CD4-positive, CD25-positive, alpha-beta regulatory T cell (primary cell): ENCODE measurements around the gene TPCN2. TPM values are rescaled to one million over a fixed set of nuclear protein-coding genes. Genes with fewer than 3 reads are reported as not detected.
A peak's percentile ranks its signal among the peaks of the same experiment; 100 is the strongest.
"Not testable (repeated sequence)": the region's sequence is repeated elsewhere in the genome, so short reads cannot be mapped to it uniquely, and the experiment has no call there.

ENCODE experiments used
- ATAC-seq, 2 donors: fragments of 150-1000 bp; cut with Tn5 transposase; one replicate each; pipeline ENCODE4 v1.10.0; 2021; ENCODE audit warnings: low read depth in 2 of 2, moderate number of reproducible peaks in 2 of 2, moderate library complexity in 1 of 2
- DNase-seq, 3 donors: peaks; one replicate each; pipeline versions ENCODE4 v3.0.0 to v3.0.0-alpha.2; 2012 to 2022; ENCODE audit warnings: mixed read lengths in 1 of 3
- H3K27ac ChIP-seq: one replicate; pipeline ENCODE4 v1.7.0; 2013; ENCODE audit warnings: mild to moderate bottlenecking, low read length; ENCODE audit not compliant: insufficient read depth, poor library complexity, severe bottlenecking
- H3K27me3 ChIP-seq: one replicate; pipeline ENCODE4 v1.7.0; 2013; ENCODE audit warnings: low read length; ENCODE audit not compliant: control insufficient read depth, insufficient read depth
- H3K36me3 ChIP-seq: one replicate; pipeline ENCODE4 v1.7.0; 2013; ENCODE audit warnings: mild to moderate bottlenecking, low read length, moderate library complexity; ENCODE audit not compliant: control insufficient read depth, insufficient read depth
- H3K4me1 ChIP-seq: 2 replicates; pipeline ENCODE4 v1.7.0; 2013; ENCODE audit warnings: mild to moderate bottlenecking, low read length; ENCODE audit not compliant: insufficient read depth, control insufficient read depth, poor library complexity, severe bottlenecking
- H3K4me3 ChIP-seq: one replicate; pipeline ENCODE4 v1.7.0; 2013; ENCODE audit warnings: low read depth, mild to moderate bottlenecking, low read length, moderate library complexity
- H3K9me3 ChIP-seq, 2 experiments: 1 replicate in 1 of 2; 2 replicates in 1 of 2; pipeline ENCODE4 v1.7.0; 2013; ENCODE audit warnings: low read length in 2 of 2, mild to moderate bottlenecking in 1 of 2, moderate library complexity in 1 of 2; ENCODE audit not compliant: control insufficient read depth in 2 of 2
- H3K27ac Mint-ChIP-seq, 3 donors: one replicate each; pipeline ENCODE4 v1.8.0; 2020 to 2022; ENCODE audit warnings: mild to moderate bottlenecking in 3 of 3, mixed read lengths in 3 of 3, moderate library complexity in 2 of 3
- H3K27me3 Mint-ChIP-seq: one replicate; pipeline ENCODE4 v1.8.0; 2022; ENCODE audit warnings: mild to moderate bottlenecking, mixed read lengths
- H3K36me3 Mint-ChIP-seq: one replicate; pipeline ENCODE4 v1.8.0; 2020; ENCODE audit warnings: mixed read lengths
- H3K4me1 Mint-ChIP-seq, 4 donors: one replicate each; pipeline ENCODE4 v1.8.0; 2020 to 2022; ENCODE audit warnings: mixed read lengths in 4 of 4, mild to moderate bottlenecking in 1 of 4
- H3K4me3 Mint-ChIP-seq, 4 donors: one replicate each; pipeline ENCODE4 v1.8.0; 2020 to 2022; ENCODE audit warnings: mild to moderate bottlenecking in 4 of 4, mixed read lengths in 4 of 4, moderate library complexity in 3 of 4
- H3K9me3 Mint-ChIP-seq, 7 donors: one replicate each; pipeline ENCODE4 v1.8.0; 2020 to 2022; ENCODE audit warnings: mixed read lengths in 7 of 7, mild to moderate bottlenecking in 3 of 7, moderate library complexity in 2 of 7
- polyA plus RNA-seq, 4 donors: library from polyadenylated mRNA; unstranded; fragments of 300-500 nt; fragmentation: Illumina TruSeq; gene quantifications; one replicate each; pipeline ENCODE4 v1.2.3, GENCODE V29; 2021
- total RNA-seq: library from RNA; stranded (reverse); gene quantifications from one replicate; pipeline ENCODE4 v1.2.3, GENCODE V29; 2022

TPCN2 gene
- total and polyA plus RNA-seq, 5 donors from 2014 or later: 5.9 to 20.5 (median 6.6) TPM

DNA sequence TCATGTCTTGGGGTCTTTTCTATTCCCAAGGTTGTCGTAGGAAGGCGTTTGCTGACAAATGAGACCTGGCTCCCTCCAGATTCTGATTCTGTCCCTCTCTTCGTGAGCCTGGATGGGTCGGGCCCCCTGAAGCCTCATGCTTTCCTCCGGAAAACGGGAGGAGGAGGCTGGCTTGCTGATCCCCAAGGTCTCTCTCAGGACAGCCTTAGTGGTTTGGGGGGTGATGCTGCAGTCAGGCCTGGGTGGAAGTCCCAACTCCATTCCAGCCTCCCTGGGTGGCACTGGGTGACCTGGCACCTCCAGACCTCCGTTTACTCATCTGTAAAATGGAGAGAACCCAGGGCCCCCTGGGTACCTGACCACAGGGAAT, 83.6 kb downstream of the TPCN2 start:
- Mint-ChIP-seq H3K36me3 (peaks cover 5% of the 10 kb centered on the region), H3K4me1 (peaks cover 0 to 18% (median 11%) of the 10 kb centered on the region in 4 donors), H3K9me3 (peaks cover 0 to 5% (median 3%) of the 10 kb centered on the region in 7 donors), H3K4me3 (no peak overlapping the region), H3K27ac (no peak overlapping the region), H3K27me3 (no peaks in the 10 kb centered on the region)
- H3K4me3 ChIP-seq: no peak overlapping the region
- peaks cover 4% of the 10 kb centered on the region for H3K4me1 ChIP-seq
- H3K27me3 ChIP-seq: no peaks in the 10 kb centered on the region
- no peak for ATAC-seq
- DNase-seq: no peak
- no peak overlapping the region for H3K27ac ChIP-seq
- H3K36me3 ChIP-seq: no peaks in the 10 kb centered on the region
- no peaks in the 10 kb centered on the region for H3K9me3 ChIP-seq

DNA sequence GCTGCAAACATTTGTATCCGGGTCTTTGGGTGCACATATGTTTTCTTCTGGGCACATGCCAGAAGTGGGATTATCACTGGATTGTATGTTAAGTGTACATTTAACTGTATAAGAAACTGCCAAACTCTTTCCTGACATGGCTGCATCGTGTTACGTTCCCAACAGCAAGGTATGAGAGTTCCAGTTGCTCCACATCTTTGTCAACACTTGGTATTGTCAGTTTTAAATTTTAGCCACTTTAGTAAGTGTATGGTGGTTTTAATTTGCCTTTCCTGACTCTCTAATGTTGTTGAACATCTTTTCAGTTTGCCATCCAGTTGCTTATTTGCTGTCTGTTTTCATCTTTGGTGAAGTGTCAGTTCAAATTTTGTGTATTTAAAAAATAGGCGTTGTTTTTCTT, 84.5 kb downstream of the TPCN2 start:
- H3K27me3 Mint-ChIP-seq: no peaks in the 10 kb centered on the region
- H3K4me1 Mint-ChIP-seq: peaks cover 0 to 20% (median 10%) of the 10 kb centered on the region in 4 donors

DNA sequence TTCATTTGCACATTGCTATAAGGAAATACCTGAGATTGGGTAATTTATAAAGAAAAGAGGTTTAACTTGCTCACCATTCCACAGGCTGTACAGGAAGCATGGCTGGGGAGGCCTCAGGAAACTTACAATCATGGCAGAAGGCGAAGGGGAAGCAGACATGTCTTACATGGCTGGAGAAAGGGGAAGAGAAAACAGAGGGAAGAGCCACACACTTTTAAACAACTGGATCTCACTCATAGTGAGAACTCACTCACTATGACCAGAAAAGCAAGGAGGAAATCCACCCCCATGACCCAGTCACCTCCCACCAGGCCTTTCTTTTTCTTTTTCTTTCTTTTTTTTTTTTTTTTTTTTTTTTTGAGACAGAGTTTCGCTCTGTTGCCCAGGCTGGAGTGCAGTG, 85.5 kb downstream of the TPCN2 start:
- H3K36me3 ChIP-seq, H3K27me3 ChIP-seq, H3K9me3 Mint-ChIP-seq, H3K9me3 ChIP-seq, H3K4me3 ChIP-seq, DNase-seq, ATAC-seq, H3K27me3 Mint-ChIP-seq, H3K36me3 Mint-ChIP-seq, H3K27ac ChIP-seq, H3K4me1 ChIP-seq: not testable (repeated sequence)
- Mint-ChIP-seq H3K4me3 (peak overlapping the region in 1 of 4 donors; percentile 41), H3K4me1 (peaks cover 0 to 20% (median 9%) of the 10 kb centered on the region in 4 donors), H3K27ac (peak overlapping the region in 1 of 3 donors; percentile 16)

More for the DNA sequence above, 84.5 kb downstream of the TPCN2 start:
- no peak for ATAC-seq
- H3K9me3 ChIP-seq: no peaks in the 10 kb centered on the region
- H3K27ac ChIP-seq: no peak overlapping the region
- peaks cover 0 to 5% (median 3%) of the 10 kb centered on the region in 7 donors for H3K9me3 Mint-ChIP-seq
- no peak overlapping the region for H3K27ac Mint-ChIP-seq
- H3K36me3 ChIP-seq: no peaks in the 10 kb centered on the region
- H3K36me3 Mint-ChIP-seq: peaks cover 5% of the 10 kb centered on the region
- H3K27me3 ChIP-seq: no peaks in the 10 kb centered on the region
- peaks cover 4% of the 10 kb centered on the region for H3K4me1 ChIP-seq
- DNase-seq: no peak
- no peak overlapping the region for H3K4me3 ChIP-seq
- H3K4me3 Mint-ChIP-seq: no peak overlapping the region

DNA sequence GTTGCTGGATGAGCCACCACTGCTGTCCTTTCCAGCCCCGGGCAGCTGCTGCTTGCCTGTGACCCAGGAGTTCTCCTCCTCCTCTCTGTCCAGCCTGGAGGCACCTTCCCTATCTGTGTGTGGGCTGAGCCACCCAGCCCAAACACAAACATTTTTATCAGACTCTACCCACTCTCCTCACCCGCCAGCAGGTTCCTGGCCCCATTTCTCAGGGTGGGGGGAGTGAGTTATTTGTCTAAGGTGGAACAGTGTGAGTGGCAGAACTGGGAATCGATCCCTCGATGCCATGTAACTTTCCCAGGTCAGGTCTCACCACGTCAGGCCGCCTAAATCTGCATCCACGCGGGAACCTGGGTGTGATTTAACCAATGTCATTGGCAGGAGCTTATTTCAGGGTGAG, 86.2 kb downstream of the TPCN2 start:
- ATAC-seq: no peak
- Histone ChIP-seq H3K27ac (no peak overlapping the region), H3K4me1 (peaks cover 4% of the 10 kb centered on the region), H3K36me3 (no peaks in the 10 kb centered on the region), H3K27me3 (no peaks in the 10 kb centered on the region), H3K4me3 (no peak overlapping the region), H3K9me3 (no peaks in the 10 kb centered on the region)
- Mint-ChIP-seq H3K27ac (no peak overlapping the region), H3K27me3 (no peaks in the 10 kb centered on the region), H3K4me3 (no peak overlapping the region), H3K36me3 (peaks cover 5% of the 10 kb centered on the region), H3K4me1 (peaks cover 0 to 19% (median 8%) of the 10 kb centered on the region in 4 donors), H3K9me3 (peaks cover 0 to 5% (median 0%) of the 10 kb centered on the region in 7 donors)
- no peak for DNase-seq

DNA sequence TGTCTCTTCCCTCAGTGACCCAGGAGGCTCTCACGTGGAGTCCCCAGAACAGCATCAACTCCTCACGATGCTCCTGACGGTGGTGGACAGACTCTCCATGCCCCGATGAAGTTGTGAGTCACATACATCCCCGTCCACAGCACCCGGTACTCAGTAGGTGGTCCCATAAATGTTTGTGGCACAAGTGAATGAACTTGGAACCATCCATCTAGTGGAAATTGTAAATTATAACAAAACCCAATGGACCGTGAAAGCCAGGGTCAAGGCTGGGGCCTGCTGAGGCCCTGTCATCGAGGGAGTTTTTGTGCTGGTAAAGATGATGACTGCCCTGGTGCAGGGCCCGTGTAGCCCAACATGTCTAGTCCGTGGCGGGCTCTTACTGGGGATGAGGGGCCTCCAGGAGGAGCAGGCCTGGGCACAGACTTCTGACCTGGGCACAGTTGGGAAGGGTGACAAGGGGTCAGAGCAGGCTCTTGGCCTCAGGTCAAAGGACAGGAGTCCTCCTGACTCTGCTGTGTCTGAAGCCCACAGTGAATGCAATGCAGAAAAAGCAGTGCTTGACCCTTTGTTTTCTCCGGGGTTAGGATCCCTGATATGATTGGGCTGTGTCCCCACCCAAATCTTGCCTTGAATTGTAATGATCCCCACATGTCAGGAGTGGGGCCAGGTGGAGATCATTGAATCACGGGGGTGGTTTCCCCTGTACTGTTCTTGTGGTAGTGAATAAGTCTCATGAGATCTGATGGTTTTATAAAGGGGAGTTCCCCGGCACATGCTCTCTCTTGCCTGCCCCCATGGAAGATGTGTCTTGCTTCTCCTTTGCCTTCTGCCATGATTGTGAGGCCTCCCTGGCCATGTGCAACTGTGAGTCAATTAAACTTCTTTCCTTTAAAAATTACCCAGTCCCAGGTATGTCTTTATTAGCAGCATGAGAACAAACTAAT, 87.0 kb downstream of the TPCN2 start:
- Mint-ChIP-seq H3K4me3 (no peak overlapping the region), H3K36me3 (peaks cover 5% of the 10 kb centered on the region)
- H3K27ac ChIP-seq: no peak overlapping the region

DNA sequence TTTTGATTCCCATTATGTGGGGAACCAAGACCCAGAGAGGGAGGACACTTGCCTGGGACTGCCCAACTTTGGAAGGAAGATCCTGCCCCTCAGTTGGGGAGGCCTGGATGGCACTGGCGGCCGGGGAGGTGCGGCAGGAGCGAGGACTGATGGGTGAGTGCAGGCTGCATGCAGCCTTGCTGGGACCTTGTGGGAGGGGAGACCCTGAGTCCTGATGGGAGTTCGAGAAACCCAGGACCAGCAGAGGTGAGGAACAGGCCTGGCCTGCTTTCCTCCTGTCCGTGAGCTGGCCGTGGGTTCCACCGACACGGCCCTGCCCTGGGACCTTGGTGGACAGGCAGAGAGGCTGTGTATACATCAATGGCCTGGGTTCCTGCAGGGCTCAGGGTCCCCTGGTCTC, 87.7 kb downstream of the TPCN2 start:
- DNase-seq (no peak), ATAC-seq (no peak)
- H3K27ac Mint-ChIP-seq: no peak overlapping the region
- Histone ChIP-seq H3K27me3 (no peaks in the 10 kb centered on the region), H3K27ac (no peak overlapping the region), H3K9me3 (no peaks in the 10 kb centered on the region), H3K4me3 (no peak overlapping the region), H3K4me1 (no peaks in the 10 kb centered on the region), H3K36me3 (no peaks in the 10 kb centered on the region)
- H3K9me3 Mint-ChIP-seq: peaks cover 0 to 5% (median 0%) of the 10 kb centered on the region in 7 donors
- no peaks in the 10 kb centered on the region for H3K27me3 Mint-ChIP-seq
- peaks cover 5% of the 10 kb centered on the region for H3K36me3 Mint-ChIP-seq
- no peak overlapping the region for H3K4me3 Mint-ChIP-seq
- H3K4me1 Mint-ChIP-seq: peaks cover 0 to 12% (median 3%) of the 10 kb centered on the region in 4 donors

More for the DNA sequence above, 87.0 kb downstream of the TPCN2 start:
- Histone ChIP-seq H3K4me3 (no peak overlapping the region), H3K27me3 (no peaks in the 10 kb centered on the region), H3K9me3 (no peaks in the 10 kb centered on the region), H3K36me3 (no peaks in the 10 kb centered on the region), H3K4me1 (peaks cover 4% of the 10 kb centered on the region)
- DNase-seq (no peak), ATAC-seq (no peak)
- Mint-ChIP-seq H3K27me3 (no peaks in the 10 kb centered on the region), H3K4me1 (peaks cover 0 to 14% (median 7%) of the 10 kb centered on the region in 4 donors), H3K27ac (no peak overlapping the region), H3K9me3 (peaks cover 0 to 5% (median 0%) of the 10 kb centered on the region in 7 donors)

DNA sequence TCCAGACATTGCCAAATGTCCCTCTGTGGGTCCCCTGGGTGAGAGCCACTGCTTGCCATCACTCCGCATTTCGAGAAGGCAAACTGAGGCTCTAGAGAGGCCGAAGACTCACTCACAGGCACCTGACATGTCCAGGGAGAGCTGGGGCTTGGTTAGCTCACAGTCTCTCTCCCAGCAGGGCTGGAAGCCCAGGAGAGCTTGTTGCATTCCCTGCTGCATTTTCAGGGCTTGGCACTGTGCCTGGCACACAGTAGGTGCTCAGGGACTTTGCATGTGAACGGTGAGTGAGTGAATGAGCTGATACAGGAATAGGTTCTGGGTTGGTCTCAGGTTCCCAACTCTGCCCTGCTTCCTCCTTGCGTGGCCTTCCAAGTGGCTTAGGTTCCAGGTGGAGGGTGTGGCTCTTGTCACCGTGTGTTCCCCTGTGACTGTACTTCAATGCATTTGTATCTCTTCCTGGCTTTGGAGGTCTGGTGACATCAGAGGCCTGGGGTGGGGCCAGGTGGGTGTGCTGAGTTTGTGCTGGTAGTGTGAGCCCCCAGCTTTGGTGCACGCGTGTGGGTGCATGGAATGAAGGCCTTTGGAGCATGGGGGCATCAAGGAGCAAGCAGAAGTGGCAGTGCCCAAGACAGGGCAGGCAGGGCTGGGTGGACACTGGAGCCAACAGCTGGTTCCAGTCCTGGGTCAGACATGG, 88.6 kb downstream of the TPCN2 start:
- Mint-ChIP-seq H3K4me3 (no peak overlapping the region), H3K27ac (no peak overlapping the region), H3K36me3 (peaks cover 5% of the 10 kb centered on the region), H3K4me1 (peaks cover 0 to 12% (median 3%) of the 10 kb centered on the region in 4 donors), H3K27me3 (no peaks in the 10 kb centered on the region), H3K9me3 (peaks cover 0 to 5% (median 0%) of the 10 kb centered on the region in 7 donors)
- H3K36me3 ChIP-seq: no peaks in the 10 kb centered on the region
- no peaks in the 10 kb centered on the region for H3K27me3 ChIP-seq
- H3K4me1 ChIP-seq: no peaks in the 10 kb centered on the region
- no peaks in the 10 kb centered on the region for H3K9me3 ChIP-seq
- no peak overlapping the region for H3K27ac ChIP-seq
- no peak overlapping the region for H3K4me3 ChIP-seq
- no peak for DNase-seq
- ATAC-seq: no peak
